HG02884 (cell line): ENCODE data around the gene FANCE.

Experiments
- ATAC-seq: cut with Tn5 transposase; IDR thresholded peaks from one replicate; pipeline ENCODE4 v1.9.1; 2021; ENCODE audit warnings: mild to moderate bottlenecking, moderate library complexity; ENCODE audit not compliant: unreplicated experiment

Gene FANCE

DNA sequence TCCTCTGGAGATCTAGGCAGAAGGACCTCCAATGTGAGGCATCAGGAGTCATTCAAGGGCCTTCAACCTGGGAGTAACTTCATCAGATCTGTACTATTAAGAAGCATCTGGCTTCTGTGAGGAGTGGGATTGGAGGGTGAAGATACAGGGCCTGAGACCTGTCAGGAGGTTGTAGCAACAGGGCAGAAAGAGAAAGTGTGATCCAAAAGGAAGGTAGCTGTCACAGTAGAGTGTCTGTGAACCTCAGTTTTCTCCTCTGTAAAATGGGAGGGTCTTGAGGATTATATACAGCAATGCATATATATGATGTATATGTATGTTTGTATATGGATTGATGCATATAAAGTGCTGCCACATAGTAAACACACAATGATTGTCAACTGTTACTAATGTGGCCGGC lies 13.5 kb downstream of the FANCE start:
- no peak for ATAC-seq

DNA sequence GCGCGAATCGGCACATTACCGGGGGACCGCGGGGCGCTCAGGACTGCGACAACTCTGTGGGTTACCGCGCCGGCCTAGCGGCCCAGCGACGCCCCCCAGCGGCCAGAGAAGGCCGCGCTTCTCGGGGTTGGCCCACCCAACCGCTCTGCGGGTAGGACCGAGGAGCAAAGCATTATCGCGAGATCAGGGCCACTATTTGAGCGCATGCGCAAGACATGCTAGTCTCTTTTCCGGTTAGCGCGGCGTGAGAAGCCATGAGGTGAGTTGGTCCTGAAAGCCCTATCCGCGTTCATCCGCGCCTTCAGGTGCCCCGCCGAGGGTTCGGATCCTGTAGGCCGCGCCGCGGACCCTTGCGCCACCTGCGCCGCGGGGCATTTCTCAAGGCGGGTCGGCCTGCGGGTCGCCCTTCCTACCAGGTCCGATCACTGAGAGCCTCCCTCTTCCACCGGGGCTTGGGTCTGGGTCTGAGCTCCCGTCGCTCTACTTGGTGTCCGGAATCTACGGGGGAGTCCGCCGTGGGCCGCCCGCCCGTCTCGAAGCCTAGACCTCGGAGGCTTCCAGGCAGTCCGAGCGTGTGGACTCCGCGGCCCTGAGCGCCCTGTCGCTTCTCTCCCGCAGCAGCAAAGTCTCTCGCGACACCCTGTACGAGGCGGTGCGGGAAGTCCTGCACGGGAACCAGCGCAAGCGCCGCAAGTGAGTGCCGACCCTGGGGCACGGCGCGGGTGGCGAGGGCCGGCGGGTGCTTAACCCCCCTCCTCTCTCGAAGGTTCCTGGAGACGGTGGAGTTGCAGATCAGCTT lies 16.2 kb downstream of the FANCE start, which contains the start of gene RPL10A:
RPL10A (plus strand) TSS at position 221 of the 799 bp plus-strand sequence; CDS start at position 255, 34 bp downstream.
- peak; percentile 61 for ATAC-seq

DNA sequence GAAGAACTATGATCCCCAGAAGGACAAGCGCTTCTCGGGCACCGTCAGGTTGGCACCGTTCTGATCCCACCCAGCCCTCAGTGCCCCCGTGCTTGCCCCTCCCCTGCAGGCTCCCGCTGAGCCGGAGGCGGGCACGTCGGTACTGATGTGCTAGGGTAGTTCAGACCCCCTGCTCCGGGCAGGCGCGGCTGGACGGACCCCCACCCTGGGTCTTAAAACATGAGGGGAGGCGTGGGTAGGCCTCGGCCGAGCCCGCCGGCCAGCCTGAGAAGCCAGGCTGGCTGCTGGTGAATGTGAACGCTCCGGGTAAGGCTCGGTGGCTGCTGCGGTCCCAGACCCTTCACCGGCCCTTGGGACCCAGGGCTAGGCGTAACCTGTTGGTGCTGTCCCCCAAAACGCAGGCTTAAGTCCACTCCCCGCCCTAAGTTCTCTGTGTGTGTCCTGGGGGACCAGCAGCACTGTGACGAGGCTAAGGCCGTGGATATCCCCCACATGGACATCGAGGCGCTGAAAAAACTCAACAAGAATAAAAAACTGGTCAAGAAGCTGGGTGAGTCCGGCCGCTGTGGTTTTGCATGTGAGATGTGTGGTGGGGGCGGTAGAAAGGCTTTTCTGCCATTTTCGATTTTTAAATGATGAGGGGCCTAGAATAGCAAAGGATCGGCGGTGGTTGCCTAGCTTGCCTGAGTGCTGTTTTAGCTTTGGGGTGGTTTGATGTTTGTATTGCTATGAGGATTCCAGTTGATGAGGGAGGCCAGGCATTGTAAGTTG lies 17.0 kb downstream of the FANCE start:
- ATAC-seq = no peak

DNA sequence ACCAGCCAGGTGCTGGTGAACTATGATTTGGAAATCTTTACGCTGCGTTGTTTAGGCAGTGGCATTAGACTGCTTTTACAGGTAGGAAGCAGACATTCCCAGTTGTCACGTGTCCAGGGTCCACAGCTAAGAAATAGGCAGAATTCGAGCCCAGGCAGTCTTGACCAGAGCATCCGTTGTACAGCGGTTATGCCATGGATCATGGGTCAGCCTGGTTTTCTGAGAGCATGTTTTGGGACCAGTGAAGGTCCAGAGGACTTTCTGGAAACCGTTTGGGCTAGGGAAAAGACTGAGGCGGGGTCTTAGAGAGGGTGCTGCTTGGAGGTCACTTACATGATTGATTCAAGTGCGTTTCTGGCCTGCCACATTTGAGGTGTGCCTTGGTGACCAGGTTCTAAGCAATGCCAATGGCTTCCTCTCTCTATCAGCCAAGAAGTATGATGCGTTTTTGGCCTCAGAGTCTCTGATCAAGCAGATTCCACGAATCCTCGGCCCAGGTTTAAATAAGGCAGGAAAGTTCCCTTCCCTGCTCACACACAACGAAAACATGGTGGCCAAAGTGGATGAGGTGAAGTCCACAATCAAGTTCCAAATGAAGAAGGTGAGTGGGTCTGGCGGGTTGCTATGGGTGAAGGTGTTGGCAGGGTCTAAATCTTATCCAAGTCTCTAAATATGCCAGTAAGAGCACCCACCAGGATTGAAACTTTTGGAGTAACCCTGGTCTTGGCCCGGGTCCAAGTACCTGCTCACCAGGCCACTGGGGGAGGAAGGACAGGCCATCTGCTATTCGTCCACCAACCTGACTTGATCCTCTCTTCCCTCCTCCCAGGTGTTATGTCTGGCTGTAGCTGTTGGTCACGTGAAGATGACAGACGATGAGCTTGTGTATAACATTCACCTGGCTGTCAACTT lies 17.9 kb downstream of the FANCE start:
- ATAC-seq = no peak

DNA sequence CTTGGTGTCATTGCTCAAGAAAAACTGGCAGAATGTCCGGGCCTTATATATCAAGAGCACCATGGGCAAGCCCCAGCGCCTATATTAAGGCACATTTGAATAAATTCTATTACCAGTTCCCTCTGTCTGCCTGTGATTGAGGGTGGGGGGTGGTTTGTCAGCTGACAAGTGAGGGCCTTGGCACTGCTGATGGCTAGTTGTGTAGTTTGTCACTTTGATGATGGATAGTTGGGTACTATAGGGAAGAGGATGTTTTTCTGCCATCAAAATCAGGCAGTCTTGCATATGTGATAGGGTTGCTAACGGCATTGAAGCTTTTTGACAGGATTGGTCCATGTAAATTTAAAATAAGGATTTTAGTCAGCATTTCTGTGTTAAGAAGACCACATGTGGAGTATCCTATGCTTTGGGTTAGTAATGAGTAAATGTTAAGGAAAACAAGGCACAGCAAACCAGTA lies 18.6 kb downstream of the FANCE start:
- no peak for ATAC-seq

DNA sequence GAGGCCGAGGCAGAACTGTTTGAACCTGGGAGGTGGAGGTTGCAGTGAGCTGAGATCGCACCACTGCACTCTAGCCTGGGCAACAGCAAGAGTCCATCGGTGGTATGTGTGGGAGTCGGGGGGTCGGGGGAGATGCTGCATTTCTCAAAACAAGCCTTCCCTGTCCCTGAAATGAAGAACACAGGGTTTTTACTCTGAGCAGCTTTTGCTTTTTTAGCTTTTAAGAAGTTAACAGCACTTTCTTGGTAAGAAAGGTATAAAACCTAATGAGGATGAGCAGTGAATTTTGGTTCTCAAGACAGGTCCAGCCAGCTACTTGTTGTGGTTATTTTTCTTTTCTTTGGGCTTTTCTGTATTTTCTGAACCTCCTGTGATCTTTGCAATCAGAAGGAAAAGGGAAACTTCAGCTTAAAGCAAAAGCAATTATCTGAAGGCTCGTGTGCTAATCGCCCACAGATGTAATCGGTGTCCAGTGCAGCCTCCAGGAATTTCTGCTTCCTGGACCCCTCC lies 19.8 kb downstream of the FANCE start:
- no peak for ATAC-seq

DNA sequence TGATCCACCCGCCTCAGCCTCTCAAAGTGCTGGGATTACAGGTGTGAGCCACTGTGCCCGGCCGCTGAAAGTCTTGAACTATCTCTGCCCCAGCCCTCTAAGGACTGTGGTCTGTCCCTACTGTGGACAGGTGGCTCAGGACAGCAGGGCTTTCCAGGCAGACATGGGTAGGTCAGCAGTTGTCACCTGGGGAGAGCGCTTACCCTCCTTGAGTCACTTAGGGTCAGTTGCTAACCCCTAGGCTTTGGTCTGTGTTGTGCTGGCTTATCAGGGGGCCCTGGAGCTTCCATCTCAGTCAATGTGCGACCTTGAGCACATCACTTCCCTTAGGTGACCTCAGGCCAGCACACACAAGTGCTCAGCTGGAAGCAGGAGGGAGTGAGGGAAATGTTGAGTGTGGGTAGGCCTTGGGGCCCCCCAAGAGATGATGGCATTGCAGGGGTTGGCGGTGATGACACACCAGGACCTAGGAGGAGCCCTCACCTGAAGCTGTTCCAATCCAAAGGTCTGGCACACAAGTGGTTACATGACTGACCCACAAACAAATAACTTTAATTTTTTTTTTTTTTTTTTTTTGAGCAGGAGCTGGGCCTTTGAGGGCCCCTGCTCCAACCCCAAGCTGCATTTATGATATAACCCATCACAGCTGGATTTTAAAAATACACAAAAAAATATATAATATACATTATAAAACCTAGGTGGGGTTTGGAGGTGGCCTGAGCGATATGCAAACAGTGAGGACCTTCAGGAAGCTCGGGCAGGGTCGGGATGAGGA lies 21.1 kb downstream of the FANCE start:
- no peak for ATAC-seq

DNA sequence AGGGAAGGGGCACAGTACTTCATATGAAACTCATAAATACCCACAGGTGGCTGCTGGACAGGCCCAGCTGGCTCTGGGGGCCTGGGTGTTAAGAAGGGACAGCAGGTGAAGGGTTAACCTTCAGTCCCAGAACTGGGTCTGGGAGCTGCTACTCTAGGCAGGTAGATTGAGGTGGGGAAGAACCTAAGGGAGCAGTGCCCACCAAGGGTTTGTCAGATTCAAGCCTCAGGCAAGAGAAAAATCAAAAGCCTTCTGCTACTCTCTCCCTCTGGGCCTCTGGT lies 21.7 kb downstream of the FANCE start:
- no peak for ATAC-seq

DNA sequence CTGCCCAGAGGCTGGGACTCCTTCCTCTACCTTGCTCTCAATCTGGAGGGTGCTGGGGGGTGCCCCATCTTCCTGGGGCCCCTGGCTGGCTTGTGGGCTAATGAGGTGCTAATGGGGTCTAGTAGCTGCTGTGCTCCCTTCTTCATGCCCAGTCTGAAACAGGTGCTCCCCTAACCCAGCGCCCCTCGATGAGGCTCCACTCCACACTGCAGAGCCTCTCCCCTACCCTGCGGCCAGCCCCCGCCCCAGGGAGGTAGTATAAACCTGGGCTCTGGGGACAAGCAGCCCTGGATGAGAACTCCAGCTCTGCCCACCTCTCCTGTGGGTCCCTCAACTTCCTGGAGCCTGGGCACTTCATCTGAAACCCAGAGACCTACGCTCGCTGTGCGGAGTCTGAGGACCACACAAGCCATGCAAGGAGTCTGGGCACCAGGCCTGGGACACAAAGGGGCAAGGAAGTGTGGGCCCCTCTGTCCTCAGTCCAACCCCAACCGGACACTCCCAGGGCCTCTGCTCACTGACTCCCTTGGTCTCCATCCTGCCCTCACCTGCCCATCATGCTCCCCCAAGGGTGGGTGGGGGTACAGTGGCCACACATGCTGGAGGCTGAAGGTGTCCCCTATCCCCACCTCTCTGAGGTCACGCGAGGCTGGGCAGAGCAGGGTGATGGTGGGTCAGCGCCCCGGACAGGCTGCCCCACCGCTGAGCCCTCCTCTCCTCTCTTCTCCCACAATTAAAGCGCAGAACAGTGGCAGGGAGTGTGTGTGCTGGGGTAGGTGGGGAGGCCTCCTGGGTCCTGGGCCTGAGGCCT lies 22.2 kb downstream of the FANCE start:
- no peak for ATAC-seq

DNA sequence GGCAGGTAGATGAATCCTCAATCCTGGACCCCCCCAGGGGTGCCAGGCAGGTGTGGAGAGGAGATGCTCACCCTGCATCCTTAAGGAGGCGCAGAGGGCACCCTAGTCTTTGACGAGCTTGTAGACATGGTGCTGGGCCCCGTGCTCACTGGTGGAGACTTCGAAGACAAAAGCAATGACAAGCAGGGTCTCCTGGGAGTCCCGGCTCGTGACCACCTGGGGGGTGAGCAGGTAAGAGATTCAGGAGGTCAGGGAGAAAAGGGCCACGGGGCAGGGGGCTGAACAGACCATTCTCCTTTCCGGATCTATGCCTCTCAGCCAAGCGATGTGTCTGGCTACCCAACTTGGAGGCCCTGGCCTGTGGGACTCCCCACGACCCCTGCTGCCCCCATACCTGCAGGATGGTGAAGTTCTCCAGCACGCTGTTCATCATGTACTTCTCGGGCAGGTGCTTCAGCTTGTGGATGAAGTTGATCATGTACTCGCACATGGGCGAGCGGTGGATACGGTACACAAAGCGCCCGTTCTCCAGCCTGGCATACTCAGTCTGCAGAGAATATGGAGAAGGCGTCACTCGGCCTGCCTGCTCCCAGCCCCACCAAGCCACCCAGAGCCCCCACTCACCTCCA lies 22.9 kb downstream of the FANCE start:
- ATAC-seq = no peak

DNA sequence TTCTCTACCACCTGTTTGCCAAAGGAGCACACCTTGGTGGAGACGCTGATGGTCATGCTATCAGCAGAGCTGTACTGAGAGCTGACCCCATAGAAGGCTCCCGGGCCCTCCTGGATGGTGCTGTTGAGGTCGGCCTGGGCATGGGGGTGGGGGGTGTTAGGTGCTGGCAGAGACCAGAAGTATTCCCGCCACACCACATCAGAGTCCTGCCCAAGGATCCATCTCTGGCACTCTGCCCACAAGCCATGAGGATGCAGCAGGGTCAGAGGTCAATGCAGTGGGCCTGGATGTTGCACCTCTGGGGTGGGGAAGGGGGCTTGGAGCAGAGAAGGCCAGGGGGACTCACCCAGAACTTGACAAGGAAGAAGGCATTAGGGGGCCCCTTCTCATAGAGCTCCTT lies 23.4 kb downstream of the FANCE start:
- no peak for ATAC-seq

DNA sequence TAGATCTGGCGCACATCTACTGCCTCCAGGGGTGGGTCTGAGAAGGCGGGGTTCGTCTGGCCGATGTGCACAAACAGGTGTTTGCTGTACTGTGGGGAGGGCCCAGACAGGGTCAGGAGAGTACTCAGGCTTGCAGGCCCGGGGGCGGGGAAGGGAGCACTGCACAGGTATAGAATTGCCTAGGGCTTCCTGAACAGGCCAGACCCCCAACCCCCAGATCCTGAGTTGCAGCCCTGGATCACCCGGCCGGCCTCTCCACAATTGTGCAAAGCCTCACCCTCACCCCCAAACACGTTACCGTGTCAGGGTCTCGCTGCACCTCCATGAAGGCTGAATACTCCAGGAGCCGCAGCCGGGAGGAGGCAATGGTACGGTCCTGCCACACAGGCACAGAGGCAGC lies 23.9 kb downstream of the FANCE start:
- ATAC-seq = no peak

DNA sequence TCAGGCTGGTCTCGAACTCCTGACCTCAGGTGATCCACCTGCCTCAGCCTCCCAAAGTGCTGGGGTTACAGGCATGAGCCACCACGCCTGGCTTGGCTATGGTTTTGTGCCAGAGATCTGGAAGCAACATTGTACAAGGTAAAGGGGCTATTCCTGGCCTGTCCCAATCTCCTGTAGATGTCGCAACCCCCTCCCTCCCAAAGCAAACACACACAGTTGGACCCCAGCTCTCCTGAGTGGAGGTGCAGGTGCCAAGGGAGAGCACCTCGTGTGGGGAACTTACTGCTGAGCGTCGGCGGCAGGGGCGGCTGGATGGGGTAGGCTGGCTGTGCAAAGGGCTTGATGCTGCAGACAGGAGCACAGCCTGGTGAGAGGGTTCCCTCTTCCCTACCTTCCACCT lies 24.9 kb downstream of the FANCE start:
- ATAC-seq = no peak

DNA sequence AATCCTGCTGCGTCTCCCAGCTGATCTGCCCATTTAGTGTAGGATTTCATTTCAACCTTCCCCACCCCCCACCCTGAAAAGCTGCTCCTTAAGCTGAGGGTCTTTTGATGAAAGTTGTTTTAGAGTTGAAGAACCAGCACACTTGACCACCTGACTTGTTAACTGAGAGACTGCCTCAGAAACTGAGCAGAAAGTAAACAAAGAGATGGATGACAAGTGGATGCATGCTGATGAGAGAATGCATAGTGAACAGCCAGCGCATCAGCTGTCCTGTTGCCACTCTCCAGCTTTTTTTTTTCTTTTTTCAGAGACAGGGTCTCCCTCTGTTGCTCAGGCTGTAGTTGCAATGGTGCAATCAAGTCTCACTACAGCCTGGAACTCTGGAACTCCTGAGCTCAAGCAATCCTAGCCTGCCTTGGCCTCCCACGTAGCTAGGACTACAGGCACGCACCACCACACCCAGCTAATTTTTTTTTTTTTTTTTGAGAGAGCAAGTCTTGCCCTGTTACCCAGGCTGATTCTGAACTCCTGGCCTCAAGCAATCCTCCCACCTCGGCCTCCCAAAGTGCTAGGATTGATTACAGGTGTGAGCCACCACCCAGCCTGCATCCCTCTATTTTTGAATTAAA lies 25.5 kb downstream of the FANCE start:
- no peak for ATAC-seq

DNA sequence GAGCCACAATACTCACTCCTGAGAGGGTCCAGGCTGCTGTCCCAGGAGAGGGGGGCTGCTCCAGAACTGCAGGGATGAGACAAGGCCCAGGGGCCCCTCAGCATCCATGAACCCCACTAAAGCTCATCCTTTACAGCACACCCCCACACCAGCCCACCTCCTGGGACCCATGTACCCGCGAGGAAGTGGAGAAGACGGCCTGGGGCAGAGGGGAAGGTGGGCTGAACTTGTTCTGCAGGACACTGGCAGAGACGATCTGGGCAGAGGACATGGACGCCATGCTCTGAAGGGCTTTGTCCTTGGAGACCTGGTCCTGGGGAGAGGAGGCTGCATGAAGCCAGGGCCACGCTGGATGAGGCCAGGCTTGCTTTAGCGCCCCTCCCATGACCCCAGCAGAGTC lies 26.1 kb downstream of the FANCE start:
- ATAC-seq = no peak

DNA sequence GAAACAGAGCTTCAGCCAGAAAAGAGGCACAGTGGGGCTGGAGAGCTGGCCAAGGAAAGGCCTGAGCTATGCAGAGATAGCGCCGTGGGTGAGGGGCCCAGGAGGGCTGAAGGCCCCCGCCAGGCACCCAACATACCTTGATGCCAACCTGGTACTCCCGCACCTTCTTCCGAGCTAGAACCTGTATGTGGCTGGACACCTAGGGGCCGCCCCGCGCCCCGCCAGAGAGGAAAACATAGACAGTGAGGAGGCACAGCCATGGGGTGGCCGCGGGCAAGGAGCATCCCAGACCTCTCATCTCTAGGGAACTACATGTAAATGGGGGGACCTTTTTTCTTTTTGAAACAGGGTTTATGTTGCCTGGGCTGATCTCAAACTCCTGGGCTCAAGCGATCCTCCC lies 28.0 kb downstream of the FANCE start:
- ATAC-seq = no peak

DNA sequence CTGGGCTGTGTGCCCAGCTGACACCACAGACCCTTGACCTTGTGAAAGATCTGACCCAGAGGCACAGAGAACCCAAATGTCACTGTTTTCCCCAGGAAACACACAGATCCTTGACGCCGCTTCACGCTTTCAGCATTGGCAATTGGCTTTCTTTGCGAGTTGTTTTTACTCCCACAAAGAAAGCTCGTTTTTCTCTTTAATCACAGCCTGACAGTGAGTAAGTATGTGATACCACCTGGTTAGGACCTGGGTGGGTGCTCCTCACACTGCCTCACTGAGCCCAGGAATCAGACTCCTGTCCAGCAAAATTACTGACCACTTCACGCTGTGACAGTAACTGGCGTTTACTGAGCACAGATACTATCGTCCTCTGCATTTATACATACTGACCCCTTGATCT lies 29.1 kb downstream of the FANCE start:
- no peak for ATAC-seq

DNA sequence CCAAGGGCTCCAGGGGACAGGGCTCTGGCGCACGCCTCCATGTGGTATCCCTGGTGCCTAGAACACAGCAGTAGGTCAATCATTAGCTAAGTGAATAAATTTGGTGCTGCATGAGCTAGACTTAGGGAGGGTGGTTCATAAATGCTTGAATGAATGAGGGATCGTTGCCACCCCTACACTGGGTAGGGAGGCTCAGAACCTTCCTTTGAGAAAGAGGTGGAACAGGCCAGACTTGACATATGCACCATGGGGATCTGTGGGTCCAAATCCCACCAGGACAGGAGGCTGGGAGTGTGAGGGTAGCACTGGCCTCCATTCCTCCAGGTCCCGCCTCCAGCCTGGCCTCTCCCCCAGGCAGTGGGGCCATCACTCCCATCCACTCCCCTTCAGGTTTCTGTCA lies 30.9 kb downstream of the FANCE start:
- ATAC-seq = no peak

DNA sequence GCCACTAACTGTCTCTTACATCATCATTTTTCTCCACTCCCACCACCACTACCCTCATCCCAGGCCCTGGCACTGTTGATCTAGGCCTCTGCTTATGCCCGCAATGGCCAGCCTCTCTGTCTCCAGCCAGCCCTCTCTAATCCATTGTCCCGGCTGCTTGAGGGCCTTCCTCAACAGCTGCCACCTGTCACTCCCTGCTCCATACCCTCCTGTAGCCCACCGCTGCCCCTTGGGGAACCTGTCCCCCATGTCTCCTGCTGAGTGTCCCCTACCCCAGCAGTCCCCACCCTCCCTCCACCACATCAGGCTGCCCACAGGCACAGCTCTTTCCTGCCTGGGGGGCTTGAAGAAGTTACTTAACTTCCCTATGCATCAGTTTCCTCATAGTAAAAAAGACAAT lies 31.4 kb downstream of the FANCE start:
- ATAC-seq = no peak
